ENCODE results near the gene PIK3CD.

DNA sequence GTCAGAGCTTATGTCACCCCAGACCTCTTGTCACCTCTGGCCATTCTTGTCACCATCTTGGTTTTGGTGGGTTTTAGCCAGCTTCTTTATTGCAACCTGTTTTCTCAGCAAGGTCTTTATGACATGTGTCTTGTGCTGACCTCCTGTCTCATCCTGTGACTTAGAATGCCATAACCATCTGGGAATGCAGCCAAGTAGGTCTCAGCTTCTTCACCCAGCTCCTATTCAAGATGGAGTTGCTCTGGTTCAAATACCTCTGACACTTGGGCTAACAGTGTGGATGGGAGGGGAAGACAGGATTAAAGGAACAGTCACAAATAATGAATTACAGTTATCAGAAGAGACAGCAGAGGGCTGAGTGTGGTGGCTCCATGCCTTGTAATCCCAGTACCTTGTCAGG lies 30.5 kb upstream of the PIK3CD start:
- TF ChIP-seq, protein P1, sequence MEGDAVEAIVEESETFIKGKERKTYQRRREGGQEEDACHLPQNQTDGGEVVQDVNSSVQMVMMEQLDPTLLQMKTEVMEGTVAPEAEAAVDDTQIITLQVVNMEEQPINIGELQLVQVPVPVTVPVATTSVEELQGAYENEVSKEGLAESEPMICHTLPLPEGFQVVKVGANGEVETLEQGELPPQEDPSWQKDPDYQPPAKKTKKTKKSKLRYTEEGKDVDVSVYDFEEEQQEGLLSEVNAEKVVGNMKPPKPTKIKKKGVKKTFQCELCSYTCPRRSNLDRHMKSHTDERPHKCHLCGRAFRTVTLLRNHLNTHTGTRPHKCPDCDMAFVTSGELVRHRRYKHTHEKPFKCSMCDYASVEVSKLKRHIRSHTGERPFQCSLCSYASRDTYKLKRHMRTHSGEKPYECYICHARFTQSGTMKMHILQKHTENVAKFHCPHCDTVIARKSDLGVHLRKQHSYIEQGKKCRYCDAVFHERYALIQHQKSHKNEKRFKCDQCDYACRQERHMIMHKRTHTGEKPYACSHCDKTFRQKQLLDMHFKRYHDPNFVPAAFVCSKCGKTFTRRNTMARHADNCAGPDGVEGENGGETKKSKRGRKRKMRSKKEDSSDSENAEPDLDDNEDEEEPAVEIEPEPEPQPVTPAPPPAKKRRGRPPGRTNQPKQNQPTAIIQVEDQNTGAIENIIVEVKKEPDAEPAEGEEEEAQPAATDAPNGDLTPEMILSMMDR (IDR thresholded peaks at IDR 0.05; ENCODE audit: low read depth, low read length, missing input control): no peak
- TF ChIP-seq, protein P2, sequence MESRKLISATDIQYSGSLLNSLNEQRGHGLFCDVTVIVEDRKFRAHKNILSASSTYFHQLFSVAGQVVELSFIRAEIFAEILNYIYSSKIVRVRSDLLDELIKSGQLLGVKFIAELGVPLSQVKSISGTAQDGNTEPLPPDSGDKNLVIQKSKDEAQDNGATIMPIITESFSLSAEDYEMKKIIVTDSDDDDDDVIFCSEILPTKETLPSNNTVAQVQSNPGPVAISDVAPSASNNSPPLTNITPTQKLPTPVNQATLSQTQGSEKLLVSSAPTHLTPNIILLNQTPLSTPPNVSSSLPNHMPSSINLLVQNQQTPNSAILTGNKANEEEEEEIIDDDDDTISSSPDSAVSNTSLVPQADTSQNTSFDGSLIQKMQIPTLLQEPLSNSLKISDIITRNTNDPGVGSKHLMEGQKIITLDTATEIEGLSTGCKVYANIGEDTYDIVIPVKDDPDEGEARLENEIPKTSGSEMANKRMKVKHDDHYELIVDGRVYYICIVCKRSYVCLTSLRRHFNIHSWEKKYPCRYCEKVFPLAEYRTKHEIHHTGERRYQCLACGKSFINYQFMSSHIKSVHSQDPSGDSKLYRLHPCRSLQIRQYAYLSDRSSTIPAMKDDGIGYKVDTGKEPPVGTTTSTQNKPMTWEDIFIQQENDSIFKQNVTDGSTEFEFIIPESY (IDR thresholded peaks at IDR 0.05): no peak
- TF ChIP-seq, protein P3, sequence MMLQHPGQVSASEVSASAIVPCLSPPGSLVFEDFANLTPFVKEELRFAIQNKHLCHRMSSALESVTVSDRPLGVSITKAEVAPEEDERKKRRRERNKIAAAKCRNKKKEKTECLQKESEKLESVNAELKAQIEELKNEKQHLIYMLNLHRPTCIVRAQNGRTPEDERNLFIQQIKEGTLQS (IDR thresholded peaks at IDR 0.05): no peak
- TF ChIP-seq RAD21 (IDR thresholded peaks at IDR 0.05): no peak

Measured in liver (tissue), 3 donors.